C4-2B (cell line): Measurements from ENCODE around the gene CMBL.

Source experiments
- ZFX ChIP-seq: fragments of 450-650 bp; IDR thresholded peaks from 2 replicates; pipeline ENCODE4 v1.6.1; 2017
- TF ChIP-seq, protein P1 (sequence below): fragments of 450-650 bp; conservative IDR thresholded peaks from 2 replicates; pipeline ENCODE4 v1.5.1; 2017; ENCODE audit warnings: mild to moderate bottlenecking

- TF ChIP-seq, protein P1, sequence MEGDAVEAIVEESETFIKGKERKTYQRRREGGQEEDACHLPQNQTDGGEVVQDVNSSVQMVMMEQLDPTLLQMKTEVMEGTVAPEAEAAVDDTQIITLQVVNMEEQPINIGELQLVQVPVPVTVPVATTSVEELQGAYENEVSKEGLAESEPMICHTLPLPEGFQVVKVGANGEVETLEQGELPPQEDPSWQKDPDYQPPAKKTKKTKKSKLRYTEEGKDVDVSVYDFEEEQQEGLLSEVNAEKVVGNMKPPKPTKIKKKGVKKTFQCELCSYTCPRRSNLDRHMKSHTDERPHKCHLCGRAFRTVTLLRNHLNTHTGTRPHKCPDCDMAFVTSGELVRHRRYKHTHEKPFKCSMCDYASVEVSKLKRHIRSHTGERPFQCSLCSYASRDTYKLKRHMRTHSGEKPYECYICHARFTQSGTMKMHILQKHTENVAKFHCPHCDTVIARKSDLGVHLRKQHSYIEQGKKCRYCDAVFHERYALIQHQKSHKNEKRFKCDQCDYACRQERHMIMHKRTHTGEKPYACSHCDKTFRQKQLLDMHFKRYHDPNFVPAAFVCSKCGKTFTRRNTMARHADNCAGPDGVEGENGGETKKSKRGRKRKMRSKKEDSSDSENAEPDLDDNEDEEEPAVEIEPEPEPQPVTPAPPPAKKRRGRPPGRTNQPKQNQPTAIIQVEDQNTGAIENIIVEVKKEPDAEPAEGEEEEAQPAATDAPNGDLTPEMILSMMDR, result no peak
- TF ChIP-seq ZFX, result no peak
Observed at GRCh38 chr5:10253390-10253789, 54.3 kb downstream of the CMBL start.
